Neural cell (in vitro differentiated cells): ENCODE data around the gene ANXA4. TPM values are rescaled to one million over a fixed set of nuclear protein-coding genes. Genes with fewer than 3 reads are reported as not detected.

Experiments used
- H2AFZ ChIP-seq: fragments of 200-600, 300-800 bp; sonication (generic), shearing (Covaris generic); 2 replicates; pipeline ENCODE4 v1.6.0; 2014; ENCODE audit warnings: low read depth, mild to moderate bottlenecking, antibody characterized with exemption, low read length, moderate library complexity
- H3F3A ChIP-seq: fragments of 200-600 bp; shearing (Covaris generic); 2 replicates; pipeline ENCODE4 v1.6.1; 2016; ENCODE audit warnings: mild to moderate bottlenecking, moderate library complexity, mixed read lengths, antibody characterized with exemption, low read length; ENCODE audit not compliant: insufficient read depth, poor library complexity, severe bottlenecking
- H3K27ac ChIP-seq: fragments of 200-600, 300-800 bp; sonication (generic), shearing (Covaris generic); 2 replicates; pipeline ENCODE4 v1.5.1; 2014; ENCODE audit warnings: mild to moderate bottlenecking, low read length, moderate library complexity
- H3K27me3 ChIP-seq: fragments of 300-800, 200-600 bp; sonication (generic), shearing (Covaris generic); 2 replicates; pipeline ENCODE4 v1.6.0; 2014; ENCODE audit warnings: mild to moderate bottlenecking, low read depth, low read length, moderate library complexity; ENCODE audit not compliant: insufficient read depth
- H3K36me3 ChIP-seq: fragments of 300-800, 200-600 bp; sonication (generic), shearing (Covaris generic); 2 replicates; pipeline ENCODE4 v1.5.1; 2014; ENCODE audit warnings: mild to moderate bottlenecking, antibody characterized with exemption, low read length, moderate library complexity; ENCODE audit not compliant: insufficient read depth
- H3K4me2 ChIP-seq: fragments of 300-800, 200-600 bp; sonication (generic), shearing (Covaris generic); 2 replicates; pipeline ENCODE4 v1.6.0; 2014; ENCODE audit warnings: mild to moderate bottlenecking, low read length
- H3K4me3 ChIP-seq: fragments of 300-800, 200-600 bp; sonication (generic), shearing (Covaris generic); 2 replicates; pipeline ENCODE4 v1.5.1; 2014; ENCODE audit warnings: mild to moderate bottlenecking, low read length, moderate library complexity
- H3K79me2 ChIP-seq: fragments of 200-600 bp; shearing (Covaris generic); replicated peaks from 2 replicates; pipeline ENCODE4 v1.6.0; 2014; ENCODE audit warnings: mild to moderate bottlenecking, low read length, moderate library complexity; ENCODE audit not compliant: insufficient read depth
- H3K9ac ChIP-seq: fragments of 300-800, 200-600 bp; sonication (generic), shearing (Covaris generic); 2 replicates; pipeline ENCODE4 v1.6.1; 2016; ENCODE audit warnings: mild to moderate bottlenecking, low read length, mixed read lengths
- H3K9me2 ChIP-seq: fragments of 200-600 bp; shearing (Covaris generic); 2 replicates; pipeline ENCODE4 v1.6.1; 2016; ENCODE audit warnings: mild to moderate bottlenecking, low read length, mixed read lengths; ENCODE audit not compliant: insufficient read depth
- H3K9me3 ChIP-seq: fragments of 200-600, 300-800 bp; sonication (generic), shearing (Covaris generic); 2 replicates; pipeline ENCODE4 v1.6.1; 2016; ENCODE audit warnings: mild to moderate bottlenecking, mixed run types, low read length, moderate library complexity, mixed read lengths
- H4K20me1 ChIP-seq: fragments of 200-600 bp; shearing (Covaris generic); 2 replicates; pipeline ENCODE4 v1.6.1; 2016; ENCODE audit warnings: mild to moderate bottlenecking, mixed run types; ENCODE audit not compliant: insufficient read depth
- EP300 ChIP-seq: fragments of 450-650 bp; conservative IDR thresholded peaks from 2 replicates; pipeline ENCODE4 v1.6.1; 2014; ENCODE audit warnings: antibody characterized with exemption, mild to moderate bottlenecking, moderate library complexity; ENCODE audit not compliant: poor library complexity, severe bottlenecking
- EZH2 ChIP-seq: fragments of 200-600, 300-800 bp; shearing (Covaris generic), sonication (generic); IDR thresholded peaks from 2 replicates; pipeline ENCODE4 v1.6.1; 2014; ENCODE audit warnings: antibody characterized with exemption, low read length, borderline replicate concordance, mild to moderate bottlenecking; ENCODE audit not compliant: insufficient read depth, poor library complexity, severe bottlenecking
- MXI1 ChIP-seq: fragments of 450-650 bp; conservative IDR thresholded peaks from 2 replicates; pipeline ENCODE4 v1.6.1; 2014; ENCODE audit warnings: antibody characterized with exemption, mild to moderate bottlenecking; ENCODE audit not compliant: poor library complexity, severe bottlenecking
- RAD21 ChIP-seq: fragments of 450-650 bp; conservative IDR thresholded peaks from 2 replicates; pipeline ENCODE4 v1.6.1; 2014; ENCODE audit warnings: antibody characterized with exemption, mild to moderate bottlenecking, moderate library complexity
- SMC3 ChIP-seq: fragments of 450-650 bp; conservative IDR thresholded peaks from 2 replicates; pipeline ENCODE4 v1.6.1; 2014; ENCODE audit warnings: antibody characterized with exemption, mild to moderate bottlenecking, moderate library complexity; ENCODE audit not compliant: poor library complexity
- TAF1 ChIP-seq: IDR thresholded peaks from 2 replicates; pipeline ENCODE4 v1.6.1; 2012; ENCODE audit warnings: low read depth
- polyA plus RNA-seq: library from polyadenylated mRNA; depleted of rRNA; stranded (reverse); fragments of >200 nt; gene quantifications from 2 replicates; pipeline ENCODE4 v1.2.3, GENCODE V29; 2014
- TF ChIP-seq, protein P1 (sequence below): fragments of 450-650 bp; IDR thresholded peaks from 2 replicates; pipeline ENCODE4 v1.5.1; 2014; ENCODE audit warnings: antibody characterized with exemption, mild to moderate bottlenecking, moderate library complexity; ENCODE audit not compliant: poor library complexity, severe bottlenecking
- TF ChIP-seq, protein P2 (sequence below): IDR thresholded peaks from 2 replicates; pipeline ENCODE4 v1.6.1; 2012; ENCODE audit warnings: borderline replicate concordance

The ANXA4 gene
- polyA plus RNA-seq, 1 donor from 2014 or later = 1.8 TPM

- H4K20me1 ChIP-seq = no peaks in the 10 kb centered on the region
- H3K27me3 ChIP-seq = no peaks in the 10 kb centered on the region
- H3K4me3 ChIP-seq = no peak overlapping the region
- no peak overlapping the region for H2AFZ ChIP-seq
- no peak overlapping the region for H3K27ac ChIP-seq
- H3F3A ChIP-seq = no peaks in the 10 kb centered on the region
- no peaks in the 10 kb centered on the region for H3K9me3 ChIP-seq
- H3K9me2 ChIP-seq = no peaks in the 10 kb centered on the region
- peaks cover 41% of the 10 kb centered on the region for H3K79me2 ChIP-seq
- H3K9ac ChIP-seq = no peak overlapping the region
- TF ChIP-seq, protein P1, sequence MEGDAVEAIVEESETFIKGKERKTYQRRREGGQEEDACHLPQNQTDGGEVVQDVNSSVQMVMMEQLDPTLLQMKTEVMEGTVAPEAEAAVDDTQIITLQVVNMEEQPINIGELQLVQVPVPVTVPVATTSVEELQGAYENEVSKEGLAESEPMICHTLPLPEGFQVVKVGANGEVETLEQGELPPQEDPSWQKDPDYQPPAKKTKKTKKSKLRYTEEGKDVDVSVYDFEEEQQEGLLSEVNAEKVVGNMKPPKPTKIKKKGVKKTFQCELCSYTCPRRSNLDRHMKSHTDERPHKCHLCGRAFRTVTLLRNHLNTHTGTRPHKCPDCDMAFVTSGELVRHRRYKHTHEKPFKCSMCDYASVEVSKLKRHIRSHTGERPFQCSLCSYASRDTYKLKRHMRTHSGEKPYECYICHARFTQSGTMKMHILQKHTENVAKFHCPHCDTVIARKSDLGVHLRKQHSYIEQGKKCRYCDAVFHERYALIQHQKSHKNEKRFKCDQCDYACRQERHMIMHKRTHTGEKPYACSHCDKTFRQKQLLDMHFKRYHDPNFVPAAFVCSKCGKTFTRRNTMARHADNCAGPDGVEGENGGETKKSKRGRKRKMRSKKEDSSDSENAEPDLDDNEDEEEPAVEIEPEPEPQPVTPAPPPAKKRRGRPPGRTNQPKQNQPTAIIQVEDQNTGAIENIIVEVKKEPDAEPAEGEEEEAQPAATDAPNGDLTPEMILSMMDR = no peak
- TF ChIP-seq, protein P2, sequence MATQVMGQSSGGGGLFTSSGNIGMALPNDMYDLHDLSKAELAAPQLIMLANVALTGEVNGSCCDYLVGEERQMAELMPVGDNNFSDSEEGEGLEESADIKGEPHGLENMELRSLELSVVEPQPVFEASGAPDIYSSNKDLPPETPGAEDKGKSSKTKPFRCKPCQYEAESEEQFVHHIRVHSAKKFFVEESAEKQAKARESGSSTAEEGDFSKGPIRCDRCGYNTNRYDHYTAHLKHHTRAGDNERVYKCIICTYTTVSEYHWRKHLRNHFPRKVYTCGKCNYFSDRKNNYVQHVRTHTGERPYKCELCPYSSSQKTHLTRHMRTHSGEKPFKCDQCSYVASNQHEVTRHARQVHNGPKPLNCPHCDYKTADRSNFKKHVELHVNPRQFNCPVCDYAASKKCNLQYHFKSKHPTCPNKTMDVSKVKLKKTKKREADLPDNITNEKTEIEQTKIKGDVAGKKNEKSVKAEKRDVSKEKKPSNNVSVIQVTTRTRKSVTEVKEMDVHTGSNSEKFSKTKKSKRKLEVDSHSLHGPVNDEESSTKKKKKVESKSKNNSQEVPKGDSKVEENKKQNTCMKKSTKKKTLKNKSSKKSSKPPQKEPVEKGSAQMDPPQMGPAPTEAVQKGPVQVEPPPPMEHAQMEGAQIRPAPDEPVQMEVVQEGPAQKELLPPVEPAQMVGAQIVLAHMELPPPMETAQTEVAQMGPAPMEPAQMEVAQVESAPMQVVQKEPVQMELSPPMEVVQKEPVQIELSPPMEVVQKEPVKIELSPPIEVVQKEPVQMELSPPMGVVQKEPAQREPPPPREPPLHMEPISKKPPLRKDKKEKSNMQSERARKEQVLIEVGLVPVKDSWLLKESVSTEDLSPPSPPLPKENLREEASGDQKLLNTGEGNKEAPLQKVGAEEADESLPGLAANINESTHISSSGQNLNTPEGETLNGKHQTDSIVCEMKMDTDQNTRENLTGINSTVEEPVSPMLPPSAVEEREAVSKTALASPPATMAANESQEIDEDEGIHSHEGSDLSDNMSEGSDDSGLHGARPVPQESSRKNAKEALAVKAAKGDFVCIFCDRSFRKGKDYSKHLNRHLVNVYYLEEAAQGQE = no peak
- TF ChIP-seq MXI1 (no peak), SMC3 (no peak), TAF1 (no peak), EP300 (no peak), RAD21 (no peak), EZH2 (no peak)
- no peak overlapping the region for H3K4me2 ChIP-seq
- H3K36me3 ChIP-seq = no peaks in the 10 kb centered on the region
Observed at GRCh38 chr2:69835666-69836065, 93.7 kb downstream of the ANXA4 start.

DNA sequence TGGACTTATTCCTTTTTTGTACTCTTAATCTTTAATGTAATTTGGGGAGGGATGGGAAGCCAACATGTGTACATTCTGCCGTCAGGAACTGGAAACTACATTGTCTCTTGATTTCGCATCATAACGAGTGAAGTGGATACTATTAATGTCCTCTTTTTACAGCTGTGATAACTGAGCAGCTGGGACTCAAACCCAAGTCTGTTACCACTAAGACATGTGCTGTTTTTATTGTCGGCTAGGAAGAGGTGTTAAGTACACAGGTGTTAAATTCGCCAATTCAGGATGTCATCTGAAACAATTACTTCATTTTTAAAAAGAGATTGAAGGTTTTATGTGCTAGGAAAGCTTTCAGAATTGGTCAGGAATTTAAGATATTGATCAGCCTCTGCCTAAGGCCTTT, 94.4 kb downstream of the ANXA4 start:
- Histone ChIP-seq H4K20me1 (no peaks in the 10 kb centered on the region), H3K27me3 (no peaks in the 10 kb centered on the region), H3K9me2 (no peaks in the 10 kb centered on the region), H3K9me3 (no peaks in the 10 kb centered on the region), H3K4me2 (no peak overlapping the region), H3K9ac (no peak overlapping the region), H3K79me2 (peaks cover 35% of the 10 kb centered on the region), H3K27ac (no peak overlapping the region), H2AFZ (no peak overlapping the region), H3K4me3 (no peak overlapping the region), H3F3A (no peaks in the 10 kb centered on the region), H3K36me3 (no peaks in the 10 kb centered on the region)
- TF ChIP-seq, protein P2 = no peak
- TF ChIP-seq EP300 = no peak
- TF ChIP-seq RAD21 = no peak
- no peak for TF ChIP-seq EZH2
- TF ChIP-seq, protein P1 = no peak
- no peak for TF ChIP-seq MXI1
